ENCODE results near the gene ZNF513. TPM values are rescaled to one million over a fixed set of nuclear protein-coding genes. Genes with fewer than 3 reads are reported as not detected.

ZNF513 gene
- total RNA-seq, 1 experiment from 2014 or later: 12.8 TPM

- ATAC-seq (no peak), DNase-seq (ENCODE audit: low read depth, low spot score) (no peak)
- Histone ChIP-seq H3K4me3 (replicated peaks in 1 of 2; ENCODE audit: low read depth in 1 of 2, low read length in 2 of 2) (no peak overlapping the region), H3K27me3 (ENCODE audit: insufficient read depth, low read length) (no peaks in the 10 kb centered on the region), H3K9me3 (ENCODE audit: control insufficient read depth in 1 of 2, insufficient read depth in 1 of 2, low read depth in 1 of 2, low read length in 2 of 2) (no peaks in the 10 kb centered on the region), H3K36me3 (ENCODE audit: control insufficient read depth in 1 of 2, insufficient read depth in 2 of 2, low read length in 2 of 2) (peaks cover 24 to 52% of the 10 kb centered on the region in 2 experiments; a peak in 3 of 4 replicates), H4K20me1 (ENCODE audit: insufficient read depth) (no peaks in the 10 kb centered on the region), H2AFZ (ENCODE audit: low read depth, low read length, poor library complexity, severe bottlenecking) (no peak overlapping the region), H3K9me2 (ENCODE audit: insufficient read depth) (no peaks in the 10 kb centered on the region), H3K27ac (ENCODE audit: low read depth, low read length) (no peak overlapping the region), H3K4me1 (ENCODE audit: control insufficient read depth in 1 of 2, insufficient read depth in 2 of 2, low read length in 2 of 2) (peaks cover 10 to 29% of the 10 kb centered on the region in 2 experiments; a peak in 3 of 4 replicates), H3K4me2 (ENCODE audit: low read length) (no peak overlapping the region), H3K79me2 (ENCODE audit: insufficient read depth, low read length) (peaks cover 50% of the 10 kb centered on the region), H3K9ac (ENCODE audit: low read length) (no peak overlapping the region)
- BruUV-seq (replicated peaks): no TSS peak
- CTCF ChIA-PET: no interaction called here
- intact Hi-C loops (cut with micrococcal nuclease): loop anchor here (5.0 kb wide), 1 partner anchor 51 kb away; the partner anchor contains the start of gene MPV17
- TF ChIP-seq, protein P1, sequence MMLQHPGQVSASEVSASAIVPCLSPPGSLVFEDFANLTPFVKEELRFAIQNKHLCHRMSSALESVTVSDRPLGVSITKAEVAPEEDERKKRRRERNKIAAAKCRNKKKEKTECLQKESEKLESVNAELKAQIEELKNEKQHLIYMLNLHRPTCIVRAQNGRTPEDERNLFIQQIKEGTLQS (IDR thresholded peaks at IDR 0.05): no peak
- TF ChIP-seq ELF1 (IDR thresholded peaks at IDR 0.05; ENCODE audit: borderline replicate concordance, low read depth) (no peak), ZFX (IDR thresholded peaks at IDR 0.05) (no peak), SRF (IDR thresholded peaks at IDR 0.05; ENCODE audit: low read depth) (no peak), POLR2A (IDR thresholded peaks at IDR 0.05; ENCODE audit: borderline replicate concordance, extremely low read depth, insufficient read depth, insufficient read length) (no peak)
- RAD21 ChIA-PET (ENCODE audit: low non-redundant PET in 1 of 2, low total read pairs in 2 of 2, uncharacterized antibody in 2 of 2, unreplicated experiment in 2 of 2): no interaction called here
- POLR2A ChIA-PET: no interaction called here
These were observed 7.6 kb downstream of the ZNF513 start for GRCh38 chr2:27372937-27373336.

- CTCF ChIA-PET: interaction anchor here (1.1 to 1.4 kb wide), 2 partner anchors 9 to 68 kb away, joined by 3 to 6 read pairs; partner anchors contain the start of gene ZNF513
- H3K4me1 ChIP-seq (ENCODE audit: control insufficient read depth in 1 of 2, insufficient read depth in 2 of 2, low read length in 2 of 2): peaks cover 10 to 29% of the 10 kb centered on the region in 2 experiments; a peak in 3 of 4 replicates
- TF ChIP-seq ZBTB33 (IDR thresholded peaks at IDR 0.05; ENCODE audit: extremely low read depth, insufficient replicate concordance, low read length) (no peak), ZFX (IDR thresholded peaks at IDR 0.05) (peak; percentile 100)
- H3K9me3 ChIP-seq (ENCODE audit: control insufficient read depth in 1 of 2, insufficient read depth in 1 of 2, low read depth in 1 of 2, low read length in 2 of 2): no peaks in the 10 kb centered on the region
- no peaks in the 10 kb centered on the region for H3K27me3 ChIP-seq (ENCODE audit: insufficient read depth, low read length)
- DNase-seq (ENCODE audit: low read depth, low spot score) (no peak), ATAC-seq (peak; percentile 44)
- H3K9me2 ChIP-seq (ENCODE audit: insufficient read depth): no peaks in the 10 kb centered on the region
- no peaks in the 10 kb centered on the region for H4K20me1 ChIP-seq (ENCODE audit: insufficient read depth)
- H3K36me3 ChIP-seq (ENCODE audit: control insufficient read depth in 1 of 2, insufficient read depth in 2 of 2, low read length in 2 of 2): peaks cover 28 to 56% of the 10 kb centered on the region in 2 experiments; a peak in 3 of 4 replicates
- H3K9ac ChIP-seq (ENCODE audit: low read length): peak overlapping the region; percentile 83
- intact Hi-C loops (cut with micrococcal nuclease): loop anchor here (1.0 to 5.0 kb wide), 3 partner anchors 9 to 49 kb away; partner anchors contain the start of genes GTF3C2, MPV17 and ZNF513
- POLR2A ChIA-PET: interaction anchor here (1.7 to 3.9 kb wide), 2 partner anchors 9 to 15 kb away, joined by 6 to 14 read pairs; partner anchors contain the start of genes GTF3C2 and ZNF513
- peak overlapping the region; percentile 85 for H3K4me2 ChIP-seq (ENCODE audit: low read length)
- peaks cover 56% of the 10 kb centered on the region for H3K79me2 ChIP-seq (ENCODE audit: insufficient read depth, low read length)
- H3K27ac ChIP-seq (ENCODE audit: low read depth, low read length): peak overlapping the region; percentile 67
- RAD21 ChIA-PET (ENCODE audit: low non-redundant PET in 1 of 2, low total read pairs in 2 of 2, uncharacterized antibody in 2 of 2, unreplicated experiment in 2 of 2): no interaction called here
- peak overlapping the region; percentile 64 to 96 for H3K4me3 ChIP-seq (replicated peaks in 1 of 2; ENCODE audit: low read depth in 1 of 2, low read length in 2 of 2)
- BruUV-seq (replicated peaks): no TSS peak
- H2AFZ ChIP-seq (ENCODE audit: low read depth, low read length, poor library complexity, severe bottlenecking): no peak overlapping the region
These were observed 9.5 kb downstream of the ZNF513 start for GRCh38 chr2:27370816-27371620.
